HG03135 (cell line): ENCODE data around the gene CPEB1.
A peak's percentile ranks its signal among the peaks of the same experiment; 100 is the strongest.

ENCODE experiments used
- ATAC-seq: cut with Tn5 transposase; IDR thresholded peaks from one replicate; pipeline ENCODE4 v1.9.1; 2021; ENCODE audit warnings: mild to moderate bottlenecking, moderate library complexity; ENCODE audit not compliant: unreplicated experiment

CPEB1 gene

GRCh38 chr15:82647045-82647834 is at the start of gene CPEB1:
CPEB1 (minus strand) TSS chr15:82647363; CDS start chr15:82628459, 18,904 bp downstream.
- no peak for ATAC-seq

- ATAC-seq, result no peak
These were observed 45.0 kb upstream of the CPEB1 start for GRCh38 chr15:82692171-82692570.

- ATAC-seq, result no peak
These were observed 42.0 kb upstream of the CPEB1 start for GRCh38 chr15:82689147-82689546.

GRCh38 chr15:82688691-82689090 is 41.5 kb upstream of the CPEB1 start:
- no peak for ATAC-seq

GRCh38 chr15:82681371-82681770 is 34.2 kb upstream of the CPEB1 start:
- no peak for ATAC-seq

GRCh38 chr15:82680200-82681102 is 33.3 kb upstream of the CPEB1 start:
- peak; percentile 74 for ATAC-seq

GRCh38 chr15:82679626-82680199 is 32.5 kb upstream of the CPEB1 start:
- no peak for ATAC-seq

GRCh38 chr15:82677720-82678323 is 30.7 kb upstream of the CPEB1 start:
- ATAC-seq, result no peak

- no peak for ATAC-seq
These were observed 27.7 kb upstream of the CPEB1 start for GRCh38 chr15:82674873-82675272.

- no peak for ATAC-seq
These were observed 23.5 kb upstream of the CPEB1 start for GRCh38 chr15:82670699-82671098.

GRCh38 chr15:82666606-82667005 is 19.4 kb upstream of the CPEB1 start:
- ATAC-seq, result no peak

- no peak for ATAC-seq
These were observed 16.9 kb upstream of the CPEB1 start for GRCh38 chr15:82664021-82664420.

- ATAC-seq, result no peak
These were observed 16.0 kb upstream of the CPEB1 start for GRCh38 chr15:82663186-82663600.

GRCh38 chr15:82662641-82663040 is 15.5 kb upstream of the CPEB1 start:
- ATAC-seq, result no peak

GRCh38 chr15:82660378-82660777 is 13.2 kb upstream of the CPEB1 start:
- no peak for ATAC-seq

GRCh38 chr15:82656641-82657266 is 9.6 kb upstream of the CPEB1 start:
- no peak for ATAC-seq

- ATAC-seq, result no peak
These were observed 8.4 kb upstream of the CPEB1 start for GRCh38 chr15:82655606-82656005.

GRCh38 chr15:82653483-82654168 is 6.5 kb upstream of the CPEB1 start:
- ATAC-seq, result no peak

GRCh38 chr15:82651708-82652107 is 4.5 kb upstream of the CPEB1 start:
- no peak for ATAC-seq

- ATAC-seq, result no peak
These were observed 3.0 kb upstream of the CPEB1 start for GRCh38 chr15:82650046-82650670.
